ENCODE data around the gene DCAF15. TPM values are rescaled to one million over a fixed set of nuclear protein-coding genes. Genes with fewer than 3 reads are reported as not detected.

The DCAF15 gene
- total and polyA plus RNA-seq, 2 experiments from 2014 or later = 39.5 to 81.3 TPM

- Mint-ChIP-seq H3K9me3 (no peaks in the 10 kb centered on the region), H3K4me1 (no peaks in the 10 kb centered on the region), H3K27me3 (ENCODE audit: insufficient read depth, low read depth, poor library complexity) (peaks cover 5% of the 10 kb centered on the region), H3K36me3 (ENCODE audit: low read depth) (peaks cover 46% of the 10 kb centered on the region), H3K4me3 (no peak overlapping the region), H3K27ac (no peak overlapping the region)
- no peaks in the 10 kb centered on the region for H3K4me1 ChIP-seq (ENCODE audit: insufficient read depth)
- no peak overlapping the region for H3K4me2 ChIP-seq
- no peaks in the 10 kb centered on the region for H3K27me3 ChIP-seq (ENCODE audit: insufficient read depth)
- H3K27ac ChIP-seq (ENCODE audit: low read depth) = no peak overlapping the region
- no peaks in the 10 kb centered on the region for H3F3A ChIP-seq (replicated peaks; ENCODE audit: low read depth)
- no peaks in the 10 kb centered on the region for H4K20me1 ChIP-seq (replicated peaks; ENCODE audit: insufficient read depth)
- H3K9me2 ChIP-seq (ENCODE audit: insufficient read depth) = no peaks in the 10 kb centered on the region
- H3K4me3 ChIP-seq = no peak overlapping the region
- DNase-seq (ENCODE audit: low spot score) (no peak), ATAC-seq (no peak)
- TF ChIP-seq ZNF462 (CRISPR knock-in tag; IDR thresholded peaks at IDR 0.05) (no peak), EZH2 (IDR thresholded peaks at IDR 0.05; ENCODE audit: low read depth, unreplicated experiment) (no peak), REST (IDR thresholded peaks at IDR 0.05; ENCODE audit: unreplicated experiment) (no peak), EZH2phosphoT487 (IDR thresholded peaks at IDR 0.05; ENCODE audit: unreplicated experiment) (no peak), CTCF (conservative IDR thresholded peaks at IDR 0.05; ENCODE audit: low read depth in 2 of 2) (no peak), JUNB (IDR thresholded peaks at IDR 0.05; ENCODE audit: unreplicated experiment) (no peak)
- no peak overlapping the region for H2AFZ ChIP-seq
- H3K36me3 ChIP-seq (ENCODE audit: insufficient read depth) = peaks cover 6% of the 10 kb centered on the region
- no peaks in the 10 kb centered on the region for H3K79me2 ChIP-seq (replicated peaks; ENCODE audit: insufficient read depth)
Observed at GRCh38 chr19:13914777-13915176, 37.5 kb upstream of the DCAF15 start.

All from GM23338 (cell line).